K562 (cell line): ENCODE measurements around the gene SAMD11. TPM values are rescaled to one million over a fixed set of nuclear protein-coding genes. Genes with fewer than 3 reads are reported as not detected.

Source experiments
- ATF1 ChIP-seq, 2 experiments: fragments of 450-650 bp in 1 of 2; IDR thresholded peaks; 2 replicates each; pipeline ENCODE4 v1.6.1; 2016; ENCODE audit warnings: missing compliant biosample characterization in 1 of 2, missing genetic modification characterization in 1 of 2
- DACH1 ChIP-seq: fragments of 450-650 bp; IDR thresholded peaks from 2 replicates; pipeline ENCODE4 v1.6.1; 2018; ENCODE audit not compliant: partially characterized antibody
- E2F8 ChIP-seq: fragments of 450-650 bp; IDR thresholded peaks from 2 replicates; pipeline ENCODE4 v1.7.1; 2018; ENCODE audit warnings: mild to moderate bottlenecking, low read depth; ENCODE audit not compliant: partially characterized antibody
- HBP1 ChIP-seq: fragments of 450-650 bp; formaldehyde crosslinking; IDR thresholded peaks from 2 replicates; pipeline ENCODE4 v1.4.0; 2022; ENCODE audit warnings: missing genetic modification characterization
- JUN ChIP-seq, 2 experiments: sonication (generic) in 1 of 2; formaldehyde crosslinking in 1 of 2; IDR thresholded peaks; 2 replicates each; pipeline versions ENCODE4 v1.6.1 to v1.8.0; 2012 to 2022; ENCODE audit warnings: borderline replicate concordance in 2 of 2, mild to moderate bottlenecking in 2 of 2, improper control_type of control experiment in 1 of 2, low read depth in 1 of 2, low read length in 1 of 2, missing genetic modification reagents in 1 of 2
- KAT7 ChIP-seq: sonication (generic); formaldehyde crosslinking; IDR thresholded peaks from 2 replicates; pipeline ENCODE4 v1.8.0; 2022; ENCODE audit warnings: missing genetic modification reagents, mild to moderate bottlenecking, borderline replicate concordance
- NFYB ChIP-seq: IDR thresholded peaks from 2 replicates; pipeline ENCODE4 v1.6.1; 2011; ENCODE audit warnings: mild to moderate bottlenecking, moderate library complexity; ENCODE audit not compliant: insufficient read length; ENCODE audit errors: extremely low read depth
- NR2C2 ChIP-seq, 2 experiments: fragments of 200-800 bp in 1 of 2; sonication (Bioruptor generic) in 1 of 2; sonication (generic) in 1 of 2; formaldehyde crosslinking in 1 of 2; IDR thresholded peaks; 2 replicates each; pipeline versions ENCODE4 v1.6.1 to v1.8.0; 2016 to 2022; ENCODE audit warnings: mild to moderate bottlenecking in 1 of 2, missing compliant biosample characterization in 1 of 2, missing genetic modification characterization in 1 of 2, missing genetic modification reagents in 1 of 2
- NRF1 ChIP-seq, 2 experiments: fragments of 450-650 bp; IDR thresholded peaks in 1 of 2; conservative IDR thresholded peaks in 1 of 2; 2 replicates each; pipeline ENCODE4 v1.6.1; 2014; ENCODE audit warnings: mild to moderate bottlenecking in 2 of 2
- RNF219 ChIP-seq: fragments of 250-450 bp; sonication (Bioruptor Pico); IDR thresholded peaks from 2 replicates; pipeline ENCODE4 v1.5.0; 2022; ENCODE audit warnings: mild to moderate bottlenecking
- STAT5B ChIP-seq: fragments of 250-450 bp; sonication (Bioruptor Pico); IDR thresholded peaks from 2 replicates; pipeline ENCODE4 v1.8.0; 2021; ENCODE audit warnings: mild to moderate bottlenecking, inconsistent platforms
- U2AF2 ChIP-seq: fragments of 200-400 bp; formaldehyde crosslinking; optimal IDR thresholded peaks from 2 replicates; pipeline ENCODE3; 2017; ENCODE audit warnings: low read depth, mild to moderate bottlenecking, low read length
- ZC3H11A ChIP-seq: IDR thresholded peaks from 2 replicates; pipeline ENCODE4 v1.6.1; 2012; ENCODE audit warnings: low read depth, low read length, improper control_type of control experiment
- ZNF436 ChIP-seq: fragments of 250-450, 450-650 bp; sonication (Bioruptor Pico); formaldehyde crosslinking; IDR thresholded peaks from 2 replicates; pipeline ENCODE4 v1.7.0; 2020; ENCODE audit warnings: mild to moderate bottlenecking
- polyA plus RNA-seq, 8 experiments: library from polyadenylated mRNA; depleted of rRNA in 4 of 8; stranded (reverse) in 5 of 8; unstranded in 3 of 8; fragments of >200 nt; fragmentation: Nextera tagmentation in 2 of 8; fragmentation: Illumina TruSeq in 1 of 8; extraction: Ambion mirVana in 2 of 8; extraction: Trizol in 1 of 8; gene quantifications; 2 replicates each; pipeline versions ENCODE4 v1.2.1 to v1.2.3, GENCODE V29; 2011 to 2014; ENCODE audit warnings: inconsistent platforms in 1 of 8, missing spikeins in 1 of 8
- total RNA-seq, 7 experiments: library from RNA; depleted of rRNA in 6 of 7; stranded (reverse); fragments of >200 nt in 6 of 7; fragmentation: Illumina TruSeq in 2 of 7; extraction: Trizol in 2 of 7; gene quantifications; 2 replicates each; pipeline versions ENCODE4 v1.2.1 to v1.2.3, GENCODE V29; 2011 to 2021; ENCODE audit warnings: low replicate concordance in 1 of 7
- TF ChIP-seq, protein P1 (sequence below): IDR thresholded peaks from 2 replicates; pipeline ENCODE4 v1.6.1; 2014; ENCODE audit warnings: antibody characterized with exemption
- TF ChIP-seq, protein P2 (sequence below): fragments of 450-650 bp; conservative IDR thresholded peaks from 2 replicates; pipeline ENCODE4 v1.6.1; 2016; ENCODE audit warnings: missing genetic modification characterization, low read depth, mild to moderate bottlenecking, missing compliant biosample characterization, moderate library complexity

The SAMD11 gene
- total and polyA plus RNA-seq, 9 of the 15 experiments (the other 6 are each of a cell fraction or from before 2014, with no cell fraction given) = 0.07 to 0.82 (median 0.11) TPM; not detected in 2

GRCh38 chr1:966135-966703 is 42.5 kb downstream of the SAMD11 start, which contains the start of gene PLEKHN1 (continued):
- TF ChIP-seq HBP1 (CRISPR knock-in tag) (0 out of 2 replicates have a peak, but pooled peaks have one; percentile 41), KAT7 (CRISPR knock-in tag) (no peak), JUN (IDR thresholded peaks at IDR 0.05; ENCODE audit: borderline replicate concordance, low read depth, low read length) (no peak), JUN (CRISPR knock-in tag; IDR thresholded peaks at IDR 0.05; ENCODE audit: borderline replicate concordance) (no peak), STAT5B (CRISPR knock-in tag) (no peak), ZNF436 (no peak), E2F8 (no peak), RNF219 (CRISPR knock-in tag) (no peak), NRF1 (conservative IDR thresholded peaks at IDR 0.05 in 1 of 2, IDR thresholded peaks at IDR 0.05 in 1 of 2) (no peak), ZC3H11A (no peak), ATF1 (CRISPR knock-in tag; IDR thresholded peaks at IDR 0.05) (no peak), ATF1 (tag; IDR thresholded peaks at IDR 0.05) (no peak), NFYB (no peak), NR2C2 (CRISPR knock-in tag; IDR thresholded peaks at IDR 0.05) (0 out of 2 replicates have a peak, but pooled peaks have one; percentile 38), NR2C2 (tag; IDR thresholded peaks at IDR 0.05) (peak; percentile 72), U2AF2 (no peak), DACH1 (no peak)
- TF ChIP-seq, protein P1, sequence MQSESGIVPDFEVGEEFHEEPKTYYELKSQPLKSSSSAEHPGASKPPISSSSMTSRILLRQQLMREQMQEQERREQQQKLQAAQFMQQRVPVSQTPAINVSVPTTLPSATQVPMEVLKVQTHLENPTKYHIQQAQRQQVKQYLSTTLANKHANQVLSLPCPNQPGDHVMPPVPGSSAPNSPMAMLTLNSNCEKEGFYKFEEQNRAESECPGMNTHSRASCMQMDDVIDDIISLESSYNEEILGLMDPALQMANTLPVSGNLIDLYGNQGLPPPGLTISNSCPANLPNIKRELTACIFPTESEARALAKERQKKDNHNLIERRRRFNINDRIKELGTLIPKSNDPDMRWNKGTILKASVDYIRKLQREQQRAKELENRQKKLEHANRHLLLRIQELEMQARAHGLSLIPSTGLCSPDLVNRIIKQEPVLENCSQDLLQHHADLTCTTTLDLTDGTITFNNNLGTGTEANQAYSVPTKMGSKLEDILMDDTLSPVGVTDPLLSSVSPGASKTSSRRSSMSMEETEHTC = no peak
- TF ChIP-seq, protein P2, sequence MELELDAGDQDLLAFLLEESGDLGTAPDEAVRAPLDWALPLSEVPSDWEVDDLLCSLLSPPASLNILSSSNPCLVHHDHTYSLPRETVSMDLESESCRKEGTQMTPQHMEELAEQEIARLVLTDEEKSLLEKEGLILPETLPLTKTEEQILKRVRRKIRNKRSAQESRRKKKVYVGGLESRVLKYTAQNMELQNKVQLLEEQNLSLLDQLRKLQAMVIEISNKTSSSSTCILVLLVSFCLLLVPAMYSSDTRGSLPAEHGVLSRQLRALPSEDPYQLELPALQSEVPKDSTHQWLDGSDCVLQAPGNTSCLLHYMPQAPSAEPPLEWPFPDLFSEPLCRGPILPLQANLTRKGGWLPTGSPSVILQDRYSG (tag) = no peak
